SK-N-SH (cell line): ENCODE measurements around the gene TUBGCP3. TPM values are rescaled to one million over a fixed set of nuclear protein-coding genes. Genes with fewer than 3 reads are reported as not detected.
"Not testable (repeated sequence)": the region's sequence is repeated elsewhere in the genome, so short reads cannot be mapped to it uniquely, and the experiment has no call there.

Experiments
- CTCF ChIA-PET: fragments of 300-600, 350-600 bp; formaldehyde crosslinking; extraction: SDS; loops from one replicate; lab custom pipeline; 2021; lab: Yijun Ruan, JAX
- POLR2A ChIA-PET: fragments of 350-600 bp; sonication (Branson Sonifier 250); formaldehyde crosslinking; extraction: SDS; loops from one replicate; lab custom pipeline; 2020; ENCODE audit warnings: antibody characterized with exemption, inconsistent platforms; lab: Yijun Ruan, JAX
- DNase-seq: peaks from one replicate; pipeline ENCODE4 v3.0.0; 2012
- H2AFZ ChIP-seq: fragments of 200-600 bp; sonication (generic); 2 replicates; pipeline ENCODE4 v1.8.1; 2016; ENCODE audit warnings: antibody characterized with exemption, mild to moderate bottlenecking, low read depth
- H3F3A ChIP-seq: fragments of 200-600 bp; sonication (generic); replicated peaks from 2 replicates; pipeline ENCODE3; 2016; ENCODE audit warnings: antibody characterized with exemption, mild to moderate bottlenecking; ENCODE audit not compliant: insufficient read depth
- H3K27ac ChIP-seq, 2 experiments: fragments of 200-500 bp in 1 of 2; fragments of 200-600 bp in 1 of 2; sonication (Bioruptor generic) in 1 of 2; sonication (generic), shearing (Covaris generic) in 1 of 2; 2 replicates each; pipeline versions ENCODE4 v1.5.1 to v1.6.1; 2014 to 2016; ENCODE audit warnings: low read depth in 2 of 2, inconsistent platforms in 1 of 2, low read length in 1 of 2, mild to moderate bottlenecking in 1 of 2, mixed read lengths in 1 of 2
- H3K27me3 ChIP-seq: fragments of 200-600 bp; sonication (generic), shearing (Covaris generic); 2 replicates; pipeline ENCODE4 v1.6.1; 2016; ENCODE audit warnings: mixed run types; ENCODE audit not compliant: insufficient read depth
- H3K36me3 ChIP-seq, 2 experiments: fragments of 200-500 bp in 1 of 2; fragments of 200-600 bp in 1 of 2; sonication (Bioruptor generic) in 1 of 2; sonication (generic) in 1 of 2; replicated peaks in 1 of 2; 2 replicates each; pipeline versions ENCODE3 to v1.5.1; 2014 to 2016; ENCODE audit warnings: low read length in 1 of 2, mild to moderate bottlenecking in 1 of 2; ENCODE audit not compliant: insufficient read depth in 2 of 2, control insufficient read depth in 1 of 2
- H3K4me1 ChIP-seq, 2 experiments: fragments of 200-500 bp in 1 of 2; fragments of 200-600 bp in 1 of 2; sonication (Bioruptor generic) in 1 of 2; sonication (generic), shearing (Covaris generic) in 1 of 2; 2 replicates each; pipeline versions ENCODE4 v1.5.1 to v1.6.1; 2014 to 2016; ENCODE audit warnings: low read depth in 1 of 2, low read length in 1 of 2, mixed run types in 1 of 2; ENCODE audit not compliant: insufficient read depth in 2 of 2, control insufficient read depth in 1 of 2
- H3K4me2 ChIP-seq: fragments of 200-600 bp; sonication (generic), shearing (Covaris generic); 2 replicates; pipeline ENCODE4 v1.6.1; 2017; ENCODE audit warnings: mixed run types
- H3K4me3 ChIP-seq, 2 experiments: fragments of 200-500 bp in 1 of 2; fragments of 200-600 bp in 1 of 2; sonication (Bioruptor generic) in 1 of 2; sonication (generic), shearing (Covaris generic) in 1 of 2; 2 replicates each; pipeline versions ENCODE4 v1.5.1 to v1.8.1; 2014 to 2016; ENCODE audit warnings: low read depth in 2 of 2, inconsistent platforms in 1 of 2, low read length in 1 of 2, mild to moderate bottlenecking in 1 of 2, mixed read lengths in 1 of 2, moderate library complexity in 1 of 2
- H3K79me2 ChIP-seq: fragments of 200-600 bp; sonication (generic); 2 replicates; pipeline ENCODE4 v1.8.1; 2017; ENCODE audit warnings: mild to moderate bottlenecking; ENCODE audit not compliant: insufficient read depth
- H3K9ac ChIP-seq: fragments of 200-600 bp; sonication (generic); 2 replicates; pipeline ENCODE4 v1.6.1; 2017; ENCODE audit warnings: mixed run types
- H3K9me2 ChIP-seq: fragments of 200-600 bp; sonication (generic); 2 replicates; pipeline ENCODE4 v1.6.1; 2017; ENCODE audit warnings: mixed run types
- H3K9me3 ChIP-seq: fragments of 200-600 bp; sonication (generic); 2 replicates; pipeline ENCODE4 v1.6.1; 2017; ENCODE audit warnings: mixed run types, mild to moderate bottlenecking, moderate library complexity
- H4K20me1 ChIP-seq: fragments of 200-600 bp; sonication (generic); 2 replicates; pipeline ENCODE4 v1.6.1; 2017; ENCODE audit warnings: mild to moderate bottlenecking, mixed run types; ENCODE audit not compliant: insufficient read depth
- CHD2 ChIP-seq: fragments of 150-350 bp; IDR thresholded peaks from 2 replicates; pipeline ENCODE4 v1.6.1; 2018; ENCODE audit warnings: low read length; ENCODE audit not compliant: partially characterized antibody
- CTCF ChIP-seq: fragments of 200-600 bp; sonication (generic); IDR thresholded peaks from 2 replicates; pipeline ENCODE4 v1.6.1; 2017; ENCODE audit warnings: antibody characterized with exemption, mild to moderate bottlenecking, moderate library complexity
- EZH2phosphoT487 ChIP-seq: fragments of 200-600 bp; sonication (generic); IDR thresholded peaks from 2 replicates; pipeline ENCODE4 v1.6.1; 2017; ENCODE audit warnings: low read depth, mixed run types, mild to moderate bottlenecking, antibody characterized with exemption, moderate library complexity, borderline replicate concordance
- FOSL2 ChIP-seq: IDR thresholded peaks from 2 replicates; pipeline ENCODE4 v1.4.0; 2012; ENCODE audit warnings: low read depth, mild to moderate bottlenecking, moderate library complexity, borderline replicate concordance
- FOXM1 ChIP-seq: IDR thresholded peaks from 2 replicates; pipeline ENCODE4 v1.4.0; 2012; ENCODE audit warnings: low read depth, mild to moderate bottlenecking
- JUND ChIP-seq: IDR thresholded peaks from 2 replicates; pipeline ENCODE4 v1.4.0; 2012
- PBX3 ChIP-seq: IDR thresholded peaks from 2 replicates; pipeline ENCODE4; 2012
- POLR2AphosphoS5 ChIP-seq: IDR thresholded peaks from 2 replicates; pipeline ENCODE4 v1.6.1; 2012; ENCODE audit warnings: low read depth, low read length
- RCOR1 ChIP-seq: fragments of 150-350 bp; IDR thresholded peaks from 2 replicates; pipeline ENCODE4 v1.6.1; 2017; ENCODE audit warnings: antibody characterized with exemption, low read length
- RXRA ChIP-seq: IDR thresholded peaks from 2 replicates; pipeline ENCODE4 v1.4.0; 2012; ENCODE audit warnings: low read depth, mild to moderate bottlenecking, borderline replicate concordance
- SIN3A ChIP-seq: IDR thresholded peaks from 2 replicates; pipeline ENCODE4 v1.6.1; 2012; ENCODE audit warnings: low read depth, mild to moderate bottlenecking, low read length, moderate library complexity, borderline replicate concordance
- SMC3 ChIP-seq: IDR thresholded peaks from 2 replicates; pipeline ENCODE4 v1.6.1; 2012; ENCODE audit warnings: low read depth, low read length, improper control_type of control experiment
- TAF1 ChIP-seq: IDR thresholded peaks from 2 replicates; pipeline ENCODE4 v1.6.1; 2012; ENCODE audit warnings: low read depth, mild to moderate bottlenecking, low read length, moderate library complexity, borderline replicate concordance
- USF1 ChIP-seq: IDR thresholded peaks from 2 replicates; pipeline ENCODE4 v1.4.0; 2012; ENCODE audit warnings: low read depth, borderline replicate concordance
- ZBTB33 ChIP-seq: IDR thresholded peaks from 2 replicates; pipeline ENCODE4 v1.4.0; 2012; ENCODE audit warnings: low read depth, borderline replicate concordance
- WGBS: methylation state at CpG from one replicate; pipeline ENCODE4 v1.1.6; 2017; ENCODE audit warnings: low lambda C conversion rate; 5-methylcytosine and 5-hydroxymethylcytosine counted together
- polyA plus RNA-seq, 3 experiments: library from polyadenylated mRNA; depleted of rRNA; stranded (reverse); fragments of >200 nt; gene quantifications; 2 replicates each; pipeline ENCODE4 v1.2.3, GENCODE V29; 2012

The TUBGCP3 gene
- polyA plus RNA-seq, 1 of the 3 experiments (the other 2 are of a cell fraction): 16.8 TPM

GRCh38 chr13:112489199-112489598 lies 98.8 kb downstream of the TUBGCP3 start:
- CTCF ChIA-PET: no interaction called here
- POLR2A ChIA-PET: no interaction called here
- WGBS: no CpG with 5 or more reads among the region's 6 CpGs

GRCh38 chr13:112488343-112489050 lies 99.5 kb downstream of the TUBGCP3 start:
- DNase-seq, H3K9ac ChIP-seq, H3K4me2 ChIP-seq, H3K9me2 ChIP-seq, H3K79me2 ChIP-seq, H3K9me3 ChIP-seq, H3K27ac ChIP-seq, H3F3A ChIP-seq, H2AFZ ChIP-seq, CTCF ChIA-PET, H3K4me3 ChIP-seq, H3K27me3 ChIP-seq, POLR2A ChIA-PET, H3K4me1 ChIP-seq, H4K20me1 ChIP-seq: not testable (repeated sequence)
- peaks cover 6 to 12% of the 10 kb centered on the region in 2 experiments for H3K36me3 ChIP-seq
- WGBS: 100% methylated on average over 1 of the region's 7 CpGs

More at GRCh38 chr13:112489199-112489598, 98.8 kb downstream of the TUBGCP3 start:
- Histone ChIP-seq H3K36me3 (peaks cover 6 to 12% of the 10 kb centered on the region in 2 experiments), H3F3A (peaks cover 3% of the 10 kb centered on the region), H3K27ac (no peak overlapping the region), H3K4me3 (no peak overlapping the region), H3K4me1 (no peaks in the 10 kb centered on the region), H3K9ac (no peak overlapping the region), H3K9me2 (no peaks in the 10 kb centered on the region), H4K20me1 (no peaks in the 10 kb centered on the region), H3K79me2 (no peaks in the 10 kb centered on the region), H3K27me3 (no peaks in the 10 kb centered on the region), H2AFZ (no peak overlapping the region), H3K9me3 (no peaks in the 10 kb centered on the region), H3K4me2 (no peak overlapping the region)
- no peak for TF ChIP-seq SMC3
- DNase-seq: no peak

- H3K9me2 ChIP-seq: no peaks in the 10 kb centered on the region
- H3K27me3 ChIP-seq: no peaks in the 10 kb centered on the region
- peaks cover 6 to 14% of the 10 kb centered on the region in 2 experiments for H3K36me3 ChIP-seq
- no peaks in the 10 kb centered on the region for H3K79me2 ChIP-seq
- H3F3A ChIP-seq: peaks cover 3% of the 10 kb centered on the region
- H2AFZ ChIP-seq: no peak overlapping the region
- no peaks in the 10 kb centered on the region for H3K9me3 ChIP-seq
- no peaks in the 10 kb centered on the region for H4K20me1 ChIP-seq
- CTCF ChIA-PET: interaction anchor here (1.1 kb wide), 1 partner anchor 100 kb away, joined by 3 read pairs; the partner anchor contains the start of gene TUBGCP3
- no peak overlapping the region for H3K4me3 ChIP-seq
- WGBS: 90% methylated on average over 8 of the region's 8 CpGs
- DNase-seq: no peak
- no peak overlapping the region for H3K27ac ChIP-seq
- H3K4me1 ChIP-seq: no peaks in the 10 kb centered on the region
- POLR2A ChIA-PET: no interaction called here
- H3K9ac ChIP-seq: no peak overlapping the region
- no peak overlapping the region for H3K4me2 ChIP-seq
- TF ChIP-seq SIN3A (no peak), FOXM1 (no peak), RCOR1 (no peak), RXRA (no peak), JUND (no peak), CTCF (no peak), TAF1 (no peak), CHD2 (no peak), USF1 (no peak), PBX3 (no peak), ZBTB33 (no peak), FOSL2 (no peak), POLR2AphosphoS5 (no peak), EZH2phosphoT487 (no peak)
Measured at GRCh38 chr13:112487127-112487517, 100.8 kb downstream of the TUBGCP3 start.
